SH-SY5Y (cell line): Measurements from ENCODE around the gene UBASH3A.

ENCODE experiments used
- GATA2 ChIP-seq: IDR thresholded peaks from 2 replicates; pipeline ENCODE4 v1.6.1; 2011; ENCODE audit warnings: mild to moderate bottlenecking, low read depth, low read length
- GATA3 ChIP-seq: IDR thresholded peaks from 2 replicates; pipeline ENCODE4 v1.6.1; 2011; ENCODE audit warnings: low read depth, mild to moderate bottlenecking, low read length, moderate library complexity

Gene UBASH3A

DNA sequence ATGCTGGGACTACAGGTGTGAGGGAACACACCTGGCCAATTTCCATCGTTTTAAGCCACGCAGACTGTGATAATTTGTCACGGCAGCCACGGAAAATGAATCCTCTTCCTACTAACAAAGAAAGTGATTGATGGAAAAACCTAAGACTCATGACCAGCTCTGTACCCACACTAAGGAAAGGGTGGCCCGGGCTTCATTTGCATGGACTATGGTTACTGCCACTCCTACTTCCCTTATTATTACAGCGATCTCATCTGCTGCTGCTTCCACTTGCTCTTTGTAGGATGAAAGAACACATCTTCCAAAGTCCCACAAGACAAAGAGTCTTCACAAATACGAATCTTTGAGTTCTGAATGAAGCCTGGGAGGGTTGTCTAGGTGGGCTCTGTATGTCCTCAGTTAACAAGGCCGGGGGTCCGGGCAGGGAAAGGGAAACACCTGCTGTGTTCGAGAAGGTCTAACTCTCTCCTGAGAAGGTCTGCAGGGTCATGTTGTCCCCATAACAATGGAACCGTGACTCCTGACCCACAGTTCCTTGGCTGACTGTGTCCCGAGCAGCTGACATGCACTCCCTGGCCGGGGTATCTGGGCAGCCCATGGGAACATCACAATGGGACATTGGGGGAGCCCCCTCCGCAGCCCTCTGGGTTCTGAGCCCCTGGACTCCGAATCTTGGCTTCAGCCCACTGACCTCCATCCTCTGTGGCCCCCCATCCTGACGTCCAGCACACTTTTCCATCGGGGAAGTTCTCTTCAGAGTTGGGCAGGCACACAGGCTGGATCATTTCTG lies 24.1 kb upstream of the UBASH3A start:
- no peak for TF ChIP-seq GATA2
- TF ChIP-seq GATA3, result no peak

DNA sequence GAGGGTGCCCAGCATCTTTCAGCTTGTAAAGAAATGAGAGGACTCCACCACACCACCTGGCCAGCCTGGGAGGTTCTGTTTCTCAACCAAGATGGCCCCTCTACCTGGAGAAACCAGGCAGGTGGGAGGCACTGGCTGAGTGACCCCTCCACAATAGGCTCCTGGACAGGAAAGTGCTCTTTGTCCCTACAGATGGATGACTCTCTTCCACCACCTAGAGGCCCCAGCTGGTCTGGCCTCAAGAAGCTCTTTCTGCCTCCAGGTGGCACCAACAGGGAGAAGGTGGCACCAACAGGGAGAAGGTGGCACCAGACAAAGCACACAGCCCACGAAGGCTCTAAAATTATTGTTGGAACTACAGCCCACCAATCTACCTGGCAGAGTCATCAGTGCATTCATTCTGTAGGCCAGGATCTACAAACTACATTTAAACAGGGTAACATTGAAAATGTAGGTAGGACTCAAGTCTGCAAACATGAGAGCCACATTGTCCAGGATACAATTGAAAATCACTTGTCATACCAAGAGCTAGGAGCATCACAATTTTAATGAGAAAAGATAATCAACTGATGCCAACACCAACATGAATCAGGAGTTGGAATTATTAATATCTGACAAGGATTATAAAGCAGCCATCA lies 22.2 kb upstream of the UBASH3A start:
- TF ChIP-seq GATA2, result no peak

DNA sequence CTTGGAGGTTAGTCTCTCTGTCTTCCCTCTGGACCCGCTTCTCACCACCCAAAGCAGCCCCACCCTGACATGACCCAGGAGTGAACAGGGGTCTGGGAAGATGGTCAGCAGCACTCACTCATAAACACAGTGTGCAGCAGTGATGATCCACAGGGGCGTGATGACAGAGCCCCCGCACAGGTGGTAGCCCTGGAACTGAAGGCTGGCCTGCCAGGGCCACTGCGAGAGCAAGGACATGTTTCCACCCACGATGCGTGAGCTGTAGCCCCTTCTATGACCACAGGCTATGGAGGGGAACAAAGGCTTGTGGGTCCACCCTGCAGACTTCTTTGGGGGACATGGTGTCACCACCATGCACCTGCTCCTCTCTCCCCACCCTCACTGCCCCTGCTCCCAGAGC lies 20.8 kb upstream of the UBASH3A start:
- TF ChIP-seq GATA3 (no peak), GATA2 (no peak)

DNA sequence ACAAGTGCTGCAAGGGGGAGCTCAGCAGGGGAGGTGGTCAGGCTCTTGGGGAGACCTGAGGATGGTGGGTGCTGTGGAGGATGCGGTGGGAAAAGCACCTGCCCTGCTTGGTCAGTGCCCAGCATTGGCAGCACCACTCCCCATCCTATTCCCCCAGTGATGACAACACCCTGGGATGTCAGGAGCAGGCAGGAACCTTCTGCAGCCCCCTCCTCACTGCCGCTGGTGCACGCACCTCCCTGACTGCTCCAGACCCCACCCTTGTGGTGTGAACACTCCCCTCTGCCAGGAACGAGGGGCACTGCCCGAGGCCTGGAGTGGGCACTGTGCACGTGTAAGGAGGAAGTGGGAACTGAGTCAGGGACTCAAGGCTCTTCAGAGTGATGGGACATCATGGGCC lies 20.4 kb upstream of the UBASH3A start:
- TF ChIP-seq GATA3 (no peak), GATA2 (no peak)

DNA sequence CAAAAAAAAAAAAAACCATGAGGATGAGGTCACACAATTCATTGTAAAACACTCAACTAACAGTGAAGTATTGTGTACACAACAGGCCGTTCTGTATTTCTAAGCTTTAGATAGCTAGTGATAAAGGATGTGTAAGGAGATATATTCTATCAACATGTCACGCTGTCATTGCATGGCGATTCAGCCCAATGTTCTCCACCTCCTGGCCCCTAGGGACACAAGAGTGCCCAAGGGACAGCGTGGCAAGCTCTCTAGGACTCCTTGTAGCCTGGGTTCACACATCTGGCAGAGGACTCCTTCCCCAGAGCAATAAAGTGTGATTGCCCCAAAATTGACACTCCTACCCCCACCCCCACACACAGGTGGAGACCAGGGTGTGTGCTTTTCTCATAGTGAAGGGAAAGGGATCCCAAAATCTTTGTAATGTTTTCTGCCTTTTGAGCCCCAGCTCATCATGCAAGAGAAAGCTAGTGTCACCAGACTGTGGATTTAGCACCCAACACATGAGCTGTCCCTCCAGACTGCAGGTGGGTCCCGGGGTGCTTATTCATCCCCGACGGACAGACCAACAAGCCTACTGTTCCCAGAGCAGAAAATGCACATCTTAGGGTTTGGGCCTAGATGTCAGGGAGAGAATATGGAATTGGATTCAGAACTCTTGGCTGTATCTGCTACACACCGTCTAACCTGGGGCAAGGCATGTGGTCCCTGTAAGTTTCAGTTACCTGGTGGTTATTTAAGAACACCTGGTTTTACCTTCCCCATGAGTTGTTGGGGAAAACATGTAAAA lies 19.4 kb upstream of the UBASH3A start:
- TF ChIP-seq GATA2, result no peak
- no peak for TF ChIP-seq GATA3

DNA sequence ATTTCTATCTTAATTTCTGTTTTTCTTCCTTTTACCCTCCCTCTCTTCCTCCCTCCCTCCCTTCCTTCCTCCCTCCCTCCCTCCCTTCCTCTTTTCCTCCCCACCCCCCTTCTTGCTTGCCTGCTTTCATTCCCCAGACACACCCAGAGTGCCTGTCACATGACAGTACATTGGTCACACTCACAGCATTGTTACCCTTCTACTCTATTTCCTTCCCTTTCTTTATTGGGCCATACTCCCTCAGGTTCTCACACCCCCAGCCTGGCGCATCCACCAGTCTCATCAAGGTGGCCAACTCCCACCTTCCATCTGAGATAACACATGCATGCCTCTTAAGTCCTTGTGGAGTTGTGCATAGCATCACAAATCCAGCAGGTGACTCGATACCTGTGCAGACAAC lies 18.7 kb upstream of the UBASH3A start:
- TF ChIP-seq GATA2 (no peak), GATA3 (no peak)

DNA sequence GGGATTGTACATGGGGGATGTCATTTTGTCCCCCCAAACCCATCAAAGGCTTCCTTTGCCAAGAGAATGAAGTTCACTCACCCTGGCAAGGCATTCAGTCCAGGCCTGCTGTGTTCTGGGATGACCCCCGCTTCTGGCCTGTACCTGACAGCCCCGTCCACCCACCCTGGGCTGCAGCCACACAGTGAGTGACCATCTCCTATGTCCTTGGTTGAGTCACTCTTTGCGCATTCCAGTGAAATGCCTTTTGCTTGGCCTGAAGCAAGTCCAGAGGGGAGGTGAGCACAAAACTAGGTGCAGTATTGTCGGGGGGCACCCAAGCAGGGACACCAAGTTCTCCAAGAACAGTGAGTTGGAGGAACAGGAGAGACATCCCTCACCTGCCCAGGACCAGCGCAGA lies 18.1 kb upstream of the UBASH3A start:
- no peak for TF ChIP-seq GATA2
- no peak for TF ChIP-seq GATA3

DNA sequence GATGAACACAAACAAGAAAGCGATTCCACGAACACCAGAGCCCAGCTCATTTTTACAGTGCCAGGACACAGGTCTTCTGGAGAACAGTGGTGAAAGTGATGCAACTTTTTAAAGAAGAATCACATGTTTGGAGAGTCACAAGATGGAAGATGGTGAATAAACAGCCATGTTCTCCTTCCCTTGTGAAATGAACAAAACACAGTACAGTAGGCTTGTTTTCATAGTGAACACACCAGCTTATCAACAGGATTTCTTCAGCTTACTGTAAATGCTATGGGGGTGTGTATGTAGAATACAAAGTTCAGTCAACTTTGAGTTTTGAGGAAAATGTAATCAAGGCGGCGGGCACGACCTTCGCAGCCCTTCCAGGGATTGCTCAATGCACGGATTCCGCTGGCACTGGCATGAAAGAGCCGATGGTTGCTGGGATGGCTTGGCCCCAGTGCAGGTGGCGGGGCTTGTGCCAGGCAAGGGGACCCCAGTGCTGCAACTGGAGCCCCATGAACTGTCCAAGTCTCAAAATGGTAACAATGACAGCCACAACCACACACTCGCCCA lies 17.6 kb upstream of the UBASH3A start:
- TF ChIP-seq GATA3 (no peak), GATA2 (no peak)

DNA sequence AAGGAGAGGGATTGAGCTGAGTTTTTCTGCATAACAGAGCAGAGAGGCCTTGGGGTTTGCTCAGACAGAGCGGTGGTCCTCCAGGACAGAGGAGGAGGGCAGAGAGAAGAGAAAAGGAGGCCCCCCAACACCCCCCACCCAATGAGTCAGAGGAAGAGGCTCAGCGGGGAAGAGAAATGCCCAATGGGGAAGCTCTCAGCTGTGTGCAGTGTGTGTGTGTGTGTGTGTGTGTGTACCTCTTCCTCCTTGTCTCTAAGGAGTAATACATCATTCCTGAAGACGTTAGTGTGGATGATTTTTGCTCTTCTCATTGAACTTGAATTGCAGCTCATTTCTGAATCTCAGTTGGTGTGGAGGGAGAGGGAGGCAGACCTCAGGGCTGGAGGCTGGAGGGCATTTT lies 16.5 kb upstream of the UBASH3A start:
- no peak for TF ChIP-seq GATA3
- no peak for TF ChIP-seq GATA2

DNA sequence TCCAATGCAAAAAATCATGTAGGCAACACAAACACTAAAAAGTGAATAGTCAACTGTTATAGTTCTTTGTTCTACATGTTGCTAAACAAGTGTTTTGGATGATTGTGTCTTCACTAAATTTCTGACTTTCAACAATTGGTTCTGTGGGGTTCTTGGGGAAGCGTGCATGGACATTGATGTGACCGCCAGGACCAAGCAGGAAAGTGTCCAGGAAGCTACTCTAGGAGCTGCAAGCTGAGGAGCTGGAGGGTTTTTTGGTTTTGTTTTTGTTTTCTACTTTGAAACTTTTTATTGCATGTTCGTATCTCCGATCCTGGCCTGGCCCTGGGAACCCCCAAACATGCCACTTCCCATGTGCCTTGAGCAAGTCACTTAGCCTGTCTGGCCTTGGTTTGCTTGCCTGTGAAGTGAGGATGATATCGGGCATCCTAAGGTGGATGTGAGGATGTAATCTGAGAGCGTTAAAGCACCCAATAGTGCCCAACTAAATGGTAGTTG lies 15.8 kb upstream of the UBASH3A start:
- no peak for TF ChIP-seq GATA3
- TF ChIP-seq GATA2, result no peak

DNA sequence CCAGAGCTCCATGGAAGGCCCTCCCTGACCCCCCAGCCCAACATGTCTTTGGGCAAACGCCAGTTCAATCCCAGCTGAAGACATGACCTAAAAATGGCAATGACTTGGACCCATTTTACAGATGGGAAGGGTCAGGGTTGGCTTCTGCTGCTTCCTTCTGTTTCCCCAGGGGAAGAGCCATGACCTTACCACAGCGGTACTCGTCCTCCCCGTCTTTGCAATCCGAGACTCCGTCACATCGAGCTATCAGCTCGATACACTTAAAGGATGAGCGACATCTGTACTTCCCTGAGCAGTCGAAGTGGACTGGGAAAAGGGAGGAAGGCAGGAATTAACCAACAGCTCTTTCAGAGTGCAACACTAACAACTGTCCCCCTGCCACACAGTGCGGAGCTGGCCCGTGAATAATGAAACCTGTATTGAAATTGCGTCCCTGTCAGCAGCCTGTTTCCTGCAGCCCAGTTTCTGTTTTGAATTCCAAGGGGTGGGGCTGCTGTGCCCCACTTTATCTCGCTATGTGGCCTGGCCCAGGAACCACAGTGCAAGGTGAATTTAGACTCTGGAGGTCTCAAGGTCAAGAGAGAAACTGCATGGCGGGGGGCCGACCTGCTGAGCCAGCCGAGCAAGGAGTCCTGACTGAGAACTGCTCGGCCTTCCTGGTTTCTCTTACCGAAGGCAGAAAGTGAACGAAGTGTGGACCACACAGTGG lies 14.8 kb upstream of the UBASH3A start:
- TF ChIP-seq GATA3, result no peak
- TF ChIP-seq GATA2, result no peak

DNA sequence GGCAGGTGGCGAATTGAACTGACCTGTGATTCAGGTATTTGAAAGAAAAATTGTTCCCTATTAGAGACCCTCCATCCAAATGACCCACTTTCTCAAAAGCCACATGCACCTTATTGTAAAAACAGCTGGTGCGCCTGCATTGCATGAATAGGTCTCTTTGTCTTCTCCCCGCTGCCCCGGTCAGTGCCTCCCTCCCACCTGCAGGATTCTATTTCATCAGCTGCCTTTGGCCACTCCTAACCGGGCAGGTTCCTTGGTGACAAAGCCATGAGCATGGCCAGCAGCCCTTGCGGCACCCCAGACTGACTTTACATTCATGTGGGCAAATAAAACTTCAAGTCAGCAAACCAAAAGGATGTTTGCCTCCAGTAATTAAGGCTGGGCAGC lies 14.3 kb upstream of the UBASH3A start:
- TF ChIP-seq GATA3 (no peak), GATA2 (no peak)

DNA sequence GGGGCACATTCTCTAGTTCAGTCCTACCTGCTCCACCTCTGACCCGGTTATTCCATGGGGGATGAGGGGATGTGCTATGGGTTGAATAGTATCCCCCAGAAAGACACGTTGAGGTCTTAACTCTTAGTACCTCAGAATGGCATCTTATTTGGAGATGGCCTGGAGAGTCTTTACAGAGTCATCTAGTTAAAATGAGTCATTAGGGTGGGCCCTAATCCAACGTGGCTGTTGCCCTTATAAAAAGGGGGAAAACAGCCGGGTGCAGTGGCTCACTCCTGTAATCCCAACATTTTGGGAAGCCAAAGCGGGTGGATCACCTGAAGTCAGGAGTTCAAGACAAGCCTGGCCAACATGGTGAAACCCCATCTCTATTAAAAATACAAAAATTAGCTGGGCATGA lies 13.5 kb upstream of the UBASH3A start:
- no peak for TF ChIP-seq GATA2

DNA sequence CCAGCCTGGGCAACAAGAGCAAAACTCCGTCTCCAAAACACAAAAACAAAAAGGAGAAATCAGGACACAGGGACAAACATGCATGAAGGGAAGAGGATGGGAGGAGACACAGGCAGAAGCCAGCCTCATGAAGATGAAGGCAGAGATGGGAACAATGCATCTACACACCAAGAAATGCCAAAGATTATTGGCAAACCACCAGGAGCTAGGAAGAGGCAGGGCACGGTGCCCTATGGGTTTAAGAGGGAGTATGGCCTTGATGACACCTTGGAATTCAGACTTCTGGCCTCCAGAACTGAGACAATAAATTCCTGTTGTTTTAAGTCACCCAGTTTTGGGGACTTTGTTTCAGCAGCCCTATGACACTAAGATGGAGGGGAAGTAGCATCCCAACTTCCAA lies 13.0 kb upstream of the UBASH3A start:
- TF ChIP-seq GATA3 (no peak), GATA2 (no peak)

DNA sequence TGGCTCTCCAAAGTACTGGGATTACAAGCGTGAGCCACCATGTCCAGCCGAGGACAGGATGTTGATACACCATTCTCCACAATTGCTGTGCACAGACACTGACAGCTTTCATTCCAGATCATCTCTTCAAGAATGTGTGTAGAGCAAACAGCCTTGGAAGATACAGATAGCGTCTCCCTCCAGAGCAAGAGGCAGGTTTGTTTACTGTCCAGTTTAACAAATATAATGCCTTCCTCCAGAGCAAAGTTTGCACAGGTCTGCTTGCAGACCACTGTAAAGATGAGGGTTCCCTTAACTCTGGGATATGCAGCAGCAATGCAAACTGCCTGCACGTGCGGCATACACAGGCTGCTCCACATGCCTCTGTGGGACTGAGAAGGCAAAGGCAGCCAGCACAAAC lies 12.4 kb upstream of the UBASH3A start:
- no peak for TF ChIP-seq GATA3
- no peak for TF ChIP-seq GATA2
